Rectal smooth muscle tissue (tissue), 1 donor: Measurements from ENCODE around the gene SLC6A19.

ENCODE experiments used
- H3K27ac ChIP-seq: one replicate; pipeline ENCODE4 v1.7.0; 2013; ENCODE audit warnings: low read depth, low read length, inconsistent platforms
- H3K27me3 ChIP-seq: one replicate; pipeline ENCODE4 v1.7.0; 2013; ENCODE audit warnings: low read length; ENCODE audit not compliant: control insufficient read depth, insufficient read depth
- H3K36me3 ChIP-seq: one replicate; pipeline ENCODE4 v1.7.0; 2013; ENCODE audit warnings: low read length; ENCODE audit not compliant: control insufficient read depth, insufficient read depth
- H3K4me1 ChIP-seq: one replicate; pipeline ENCODE4 v1.7.0; 2013; ENCODE audit warnings: low read length; ENCODE audit not compliant: control insufficient read depth, insufficient read depth
- H3K4me3 ChIP-seq: one replicate; pipeline ENCODE4 v1.7.0; 2013; ENCODE audit warnings: low read length
- H3K9ac ChIP-seq: one replicate; pipeline ENCODE4 v1.7.0; 2013; ENCODE audit warnings: low read length

SLC6A19 gene

DNA sequence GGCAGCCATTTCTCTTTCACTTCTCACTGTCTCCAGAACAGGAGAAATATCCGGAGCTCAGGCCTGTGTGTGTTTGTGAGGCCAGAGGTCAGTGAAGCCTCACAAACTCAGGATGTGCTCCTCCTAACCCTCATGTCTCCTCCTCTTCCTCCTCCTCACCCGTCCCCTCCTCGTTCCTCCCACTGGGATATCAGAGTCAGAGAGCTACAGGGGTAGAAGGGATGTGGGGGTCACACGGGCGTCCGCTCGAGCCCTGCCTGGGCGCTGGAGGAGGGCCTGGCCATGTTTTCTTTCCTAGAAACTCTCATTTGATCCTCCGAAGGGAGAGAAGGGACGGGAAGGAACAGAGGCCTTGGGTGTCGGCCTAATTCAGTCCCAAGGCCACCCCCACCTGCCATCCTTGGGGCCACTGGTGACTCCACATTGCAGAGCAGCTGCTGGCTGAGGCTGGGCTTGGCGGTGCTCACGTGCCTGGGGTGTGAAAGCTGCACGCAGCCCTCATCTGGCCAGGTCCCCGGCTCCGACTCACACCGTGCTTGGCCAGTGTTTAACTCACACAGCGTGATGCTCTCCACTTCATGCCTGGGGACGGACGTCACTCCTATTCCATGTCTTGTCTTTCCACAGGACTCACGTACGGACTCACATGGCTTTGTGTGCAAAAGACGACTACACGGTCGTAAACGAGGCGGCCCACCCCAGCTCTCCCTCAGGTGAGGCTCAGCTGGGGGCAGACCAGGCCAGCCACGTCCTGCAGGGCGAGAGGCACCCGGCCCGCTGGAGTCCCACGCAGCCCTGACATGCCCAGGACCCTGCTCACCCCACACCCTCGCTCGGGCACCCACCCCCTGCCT lies 22.6 kb upstream of the SLC6A19 start:
- Histone ChIP-seq H3K4me3 (no peak overlapping the region), H3K27ac (no peak overlapping the region), H3K4me1 (no peaks in the 10 kb centered on the region), H3K9ac (no peak overlapping the region), H3K27me3 (no peaks in the 10 kb centered on the region), H3K36me3 (no peaks in the 10 kb centered on the region)

DNA sequence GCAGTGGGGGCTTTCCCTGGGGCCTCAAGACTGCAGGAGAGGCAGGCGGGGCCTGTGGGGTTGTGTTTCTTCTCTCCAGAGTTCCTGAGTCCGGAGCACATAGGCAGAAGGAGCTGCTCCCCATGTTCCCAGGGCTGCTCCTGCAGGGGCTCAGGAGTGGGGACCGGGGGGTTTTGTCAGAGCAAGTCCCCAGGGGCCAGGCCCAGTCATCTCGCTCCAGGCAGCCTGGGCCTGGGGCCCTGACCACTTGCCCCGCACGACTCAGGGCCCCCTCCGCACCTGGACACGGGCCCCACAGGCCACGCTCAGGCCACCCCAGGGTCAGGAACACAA lies 22.0 kb upstream of the SLC6A19 start:
- H3K9ac ChIP-seq, result no peak overlapping the region
- H3K36me3 ChIP-seq, result no peaks in the 10 kb centered on the region
- no peak overlapping the region for H3K4me3 ChIP-seq
- H3K27me3 ChIP-seq, result no peaks in the 10 kb centered on the region
- no peak overlapping the region for H3K27ac ChIP-seq
- no peaks in the 10 kb centered on the region for H3K4me1 ChIP-seq

DNA sequence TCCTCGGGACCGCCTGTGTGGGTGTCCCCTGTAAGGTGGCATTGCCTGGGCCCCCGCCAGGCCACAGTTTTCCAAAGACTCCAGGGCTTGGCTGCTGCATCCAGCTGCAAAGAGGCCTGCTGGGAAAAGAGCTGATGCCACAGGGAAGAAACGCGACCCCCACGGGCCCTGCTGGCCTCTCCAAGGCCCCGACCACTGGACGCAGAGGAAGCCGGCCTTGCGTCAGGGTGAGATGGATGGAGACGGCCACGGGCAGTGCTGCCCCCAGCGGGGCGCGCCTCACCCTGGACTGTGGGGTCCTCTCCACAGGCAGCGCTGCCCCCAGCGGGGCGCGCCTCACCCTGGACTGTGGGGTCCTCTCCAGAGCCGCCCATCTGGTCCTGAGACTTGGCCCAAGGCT lies 21.3 kb upstream of the SLC6A19 start:
- Histone ChIP-seq H3K4me3 (no peak overlapping the region), H3K27me3 (no peaks in the 10 kb centered on the region), H3K36me3 (no peaks in the 10 kb centered on the region), H3K9ac (no peak overlapping the region), H3K4me1 (no peaks in the 10 kb centered on the region), H3K27ac (no peak overlapping the region)

DNA sequence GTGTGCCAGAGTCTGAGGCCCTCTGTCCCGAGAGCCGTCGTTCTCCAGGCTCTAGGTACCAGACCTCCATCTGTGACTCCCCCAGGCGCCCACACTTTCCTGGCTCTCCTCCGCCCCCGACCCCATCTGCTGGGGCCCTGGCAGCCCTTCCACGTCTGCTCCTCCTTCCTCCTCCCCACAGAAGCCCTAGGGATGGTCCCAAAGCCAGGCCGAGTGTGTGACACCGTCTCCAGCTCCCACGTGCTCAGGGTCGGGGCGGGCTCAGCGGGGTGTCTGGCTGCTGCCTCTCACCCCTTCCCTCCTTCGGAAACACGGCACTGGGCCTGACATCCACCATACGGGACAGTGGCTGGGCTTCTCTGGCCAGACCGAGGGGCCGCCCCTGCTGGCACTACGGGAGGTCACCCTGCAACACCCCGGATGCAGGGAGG lies 20.5 kb upstream of the SLC6A19 start:
- Histone ChIP-seq H3K36me3 (no peaks in the 10 kb centered on the region), H3K4me3 (no peak overlapping the region), H3K4me1 (no peaks in the 10 kb centered on the region), H3K9ac (no peak overlapping the region), H3K27ac (no peak overlapping the region), H3K27me3 (peaks cover under 1% of the 10 kb centered on the region)

DNA sequence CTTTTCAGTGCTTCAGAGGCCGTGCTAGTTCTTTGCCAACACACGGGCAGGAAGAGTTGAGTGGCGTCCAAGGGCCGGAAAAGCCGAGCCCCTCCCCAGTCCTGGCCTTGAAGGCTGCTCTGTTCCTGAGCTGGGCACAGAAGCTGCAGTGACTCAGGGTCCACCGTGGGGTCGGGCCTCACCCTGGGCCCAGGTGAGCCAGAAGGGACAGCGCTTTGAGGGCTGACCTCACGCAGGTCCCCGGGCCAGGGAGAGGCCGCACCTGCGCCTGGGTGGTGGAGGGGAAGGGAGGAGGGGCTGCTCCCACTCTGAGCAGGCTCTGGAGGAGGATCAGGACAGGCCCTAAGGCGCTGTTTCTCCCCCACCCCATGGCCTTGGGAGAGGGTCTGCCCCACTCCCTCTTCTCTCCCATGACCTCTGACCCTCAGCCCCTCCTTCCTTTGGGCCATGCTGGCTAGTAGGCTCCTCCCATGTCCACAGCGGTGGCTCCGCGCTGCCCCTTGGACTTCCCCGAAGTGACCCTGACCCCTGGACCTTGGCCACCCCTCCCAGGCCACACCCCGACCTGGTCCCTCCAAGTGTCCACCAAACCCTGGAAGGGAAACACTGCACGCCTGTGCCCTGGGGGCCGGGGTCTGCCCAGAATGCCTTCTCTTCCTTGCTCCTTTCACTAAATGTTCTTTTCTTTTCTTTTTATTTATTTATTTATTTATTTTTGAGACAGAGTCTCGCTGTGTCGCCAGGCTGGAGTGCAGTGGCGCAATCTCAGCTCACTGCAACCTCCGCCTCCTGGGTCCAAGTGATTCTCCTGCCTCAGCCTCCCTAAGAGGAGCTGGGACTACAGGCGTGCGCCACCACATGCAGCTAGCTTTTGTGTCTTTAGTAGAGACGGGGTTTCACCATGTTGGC lies 19.7 kb upstream of the SLC6A19 start:
- no peak overlapping the region for H3K9ac ChIP-seq
- H3K27ac ChIP-seq, result no peak overlapping the region
- H3K36me3 ChIP-seq, result no peaks in the 10 kb centered on the region
- H3K27me3 ChIP-seq, result peaks cover 6% of the 10 kb centered on the region
- no peaks in the 10 kb centered on the region for H3K4me1 ChIP-seq
- H3K4me3 ChIP-seq, result no peak overlapping the region

DNA sequence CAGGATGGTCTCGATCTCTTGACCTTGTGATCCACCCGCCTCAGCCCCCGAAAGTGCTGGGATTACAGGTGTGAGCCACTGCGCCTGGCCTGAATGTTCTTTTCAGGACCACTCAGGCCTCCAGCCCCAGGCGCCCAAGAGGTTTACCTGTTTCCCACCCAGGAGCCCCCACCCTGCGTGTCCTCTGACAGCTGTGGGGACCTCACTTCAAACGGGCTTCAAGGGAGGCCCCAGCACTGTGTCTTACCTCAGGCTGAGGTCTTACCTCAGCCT lies 19.1 kb upstream of the SLC6A19 start:
- no peak overlapping the region for H3K27ac ChIP-seq
- no peaks in the 10 kb centered on the region for H3K36me3 ChIP-seq
- H3K4me3 ChIP-seq, result no peak overlapping the region
- H3K9ac ChIP-seq, result no peak overlapping the region
- H3K27me3 ChIP-seq, result peaks cover 6% of the 10 kb centered on the region
- H3K4me1 ChIP-seq, result no peaks in the 10 kb centered on the region

DNA sequence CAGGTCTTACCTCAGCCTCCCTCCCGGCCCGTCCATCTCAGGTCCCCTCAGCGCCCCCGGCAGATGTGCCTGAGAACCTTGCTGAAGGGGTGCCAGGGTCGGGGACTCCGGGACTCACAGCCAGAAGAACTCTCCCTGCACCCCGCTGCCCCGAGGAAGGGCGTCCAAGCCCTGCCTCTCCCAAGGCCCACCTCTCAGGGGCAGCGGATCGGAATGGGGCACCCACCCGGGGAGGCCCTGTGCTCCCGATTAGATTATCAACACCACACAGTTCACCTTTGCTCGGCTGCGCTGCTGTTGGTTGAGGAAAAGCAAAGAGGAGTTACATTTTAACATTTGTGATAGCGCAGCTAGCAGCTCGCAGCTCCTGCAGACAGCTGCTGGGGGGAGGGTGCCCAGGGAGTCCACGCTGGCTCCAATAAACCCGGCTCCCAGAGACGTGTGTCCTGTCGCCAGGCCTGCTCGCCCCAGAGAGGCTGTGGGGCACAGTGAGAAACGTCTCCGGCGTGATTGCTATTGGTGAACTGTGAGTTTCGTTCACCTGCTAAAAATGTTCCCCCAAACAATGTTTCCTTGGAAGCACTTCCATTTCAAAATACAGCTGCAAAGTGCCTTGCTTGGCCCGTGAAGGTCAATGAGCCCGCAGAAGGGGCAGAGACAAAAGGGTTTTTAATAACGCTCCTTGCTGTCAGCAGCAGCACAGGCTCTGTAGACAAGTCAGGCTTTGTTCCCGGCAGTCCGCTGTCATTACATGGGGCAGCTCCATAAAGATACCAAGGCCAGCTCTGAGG lies 18.6 kb upstream of the SLC6A19 start:
- peaks cover 6% of the 10 kb centered on the region for H3K27me3 ChIP-seq
- no peak overlapping the region for H3K4me3 ChIP-seq
- H3K4me1 ChIP-seq, result no peaks in the 10 kb centered on the region
- no peak overlapping the region for H3K9ac ChIP-seq
- no peak overlapping the region for H3K27ac ChIP-seq
- H3K36me3 ChIP-seq, result no peaks in the 10 kb centered on the region

DNA sequence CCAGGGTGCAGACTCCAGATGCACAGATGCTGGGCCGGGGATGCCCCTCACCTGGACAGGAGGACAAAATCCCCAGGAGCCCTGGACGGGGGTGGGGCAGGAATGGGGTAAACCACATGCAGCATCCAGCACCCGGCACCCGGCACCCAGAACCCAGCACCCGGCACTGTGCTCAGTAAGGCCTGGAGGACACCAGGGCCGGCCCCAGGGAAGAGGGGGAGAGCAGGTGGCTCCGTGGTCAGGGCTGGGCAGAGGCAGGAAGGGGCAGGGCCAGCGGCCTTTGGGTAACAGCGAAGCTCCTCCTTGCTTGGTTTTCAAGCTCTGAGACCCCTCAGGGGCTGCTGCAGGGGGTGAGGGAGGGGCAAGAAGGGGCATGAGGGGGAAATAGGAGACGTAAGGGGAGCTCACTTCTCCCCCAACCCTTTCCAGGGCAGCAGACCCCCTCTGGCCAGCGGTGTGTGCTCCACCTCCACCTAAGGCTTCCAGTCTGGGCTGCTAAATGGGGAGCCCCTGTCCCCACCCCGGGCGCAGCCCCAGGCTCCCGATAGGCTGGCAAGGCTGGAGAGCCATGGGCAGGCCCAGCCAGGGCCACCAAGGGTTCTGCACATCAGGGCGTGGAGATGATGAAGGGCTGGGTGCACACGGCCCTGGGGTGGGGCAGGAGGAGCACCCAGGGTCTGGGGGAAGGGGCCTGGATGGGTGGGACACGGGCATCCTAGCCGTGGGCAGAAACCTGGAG lies 17.8 kb upstream of the SLC6A19 start:
- Histone ChIP-seq H3K27ac (no peak overlapping the region), H3K9ac (no peak overlapping the region), H3K4me3 (no peak overlapping the region), H3K4me1 (no peaks in the 10 kb centered on the region), H3K36me3 (no peaks in the 10 kb centered on the region), H3K27me3 (peaks cover 6% of the 10 kb centered on the region)

DNA sequence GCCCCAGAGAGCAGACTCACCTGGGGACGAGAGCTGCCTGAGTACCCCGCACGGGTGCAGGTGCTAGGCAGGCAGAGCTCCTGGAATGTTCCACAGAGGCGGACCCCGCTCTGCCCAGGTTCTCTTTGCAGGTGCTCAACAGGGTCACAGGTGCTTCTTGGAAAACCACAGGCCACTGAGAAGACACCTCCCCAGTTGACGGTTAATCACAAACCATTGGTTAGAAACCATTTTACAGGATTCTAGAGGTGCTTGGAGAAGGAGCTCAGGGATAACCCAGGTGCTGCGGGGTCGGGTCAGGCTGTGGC lies 17.3 kb upstream of the SLC6A19 start:
- Histone ChIP-seq H3K4me3 (no peak overlapping the region), H3K27ac (no peak overlapping the region), H3K27me3 (peaks cover 6% of the 10 kb centered on the region), H3K9ac (no peak overlapping the region), H3K4me1 (no peaks in the 10 kb centered on the region), H3K36me3 (no peaks in the 10 kb centered on the region)

DNA sequence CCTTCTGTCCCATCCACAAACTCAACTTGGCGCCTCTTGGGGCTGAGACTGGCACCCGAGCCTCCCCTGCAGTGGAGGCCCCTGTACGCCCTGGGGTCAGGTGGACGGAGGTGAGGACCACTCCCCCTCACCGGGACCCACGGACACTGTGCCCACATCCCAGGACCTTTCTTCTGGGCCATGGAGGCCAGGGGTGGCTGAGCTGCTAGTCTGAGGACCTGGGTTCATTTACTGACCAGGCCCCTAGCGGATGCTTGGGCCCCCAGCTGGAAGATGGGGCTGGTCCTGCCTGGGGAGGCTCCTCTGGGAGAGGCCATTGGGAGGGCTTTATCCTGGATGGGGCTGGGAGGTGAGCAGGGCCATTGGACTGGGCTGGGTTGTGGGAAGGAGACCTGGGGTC lies 16.9 kb upstream of the SLC6A19 start:
- Histone ChIP-seq H3K9ac (no peak overlapping the region), H3K4me3 (no peak overlapping the region), H3K27me3 (peaks cover 6% of the 10 kb centered on the region), H3K4me1 (no peaks in the 10 kb centered on the region), H3K27ac (no peak overlapping the region), H3K36me3 (no peaks in the 10 kb centered on the region)

DNA sequence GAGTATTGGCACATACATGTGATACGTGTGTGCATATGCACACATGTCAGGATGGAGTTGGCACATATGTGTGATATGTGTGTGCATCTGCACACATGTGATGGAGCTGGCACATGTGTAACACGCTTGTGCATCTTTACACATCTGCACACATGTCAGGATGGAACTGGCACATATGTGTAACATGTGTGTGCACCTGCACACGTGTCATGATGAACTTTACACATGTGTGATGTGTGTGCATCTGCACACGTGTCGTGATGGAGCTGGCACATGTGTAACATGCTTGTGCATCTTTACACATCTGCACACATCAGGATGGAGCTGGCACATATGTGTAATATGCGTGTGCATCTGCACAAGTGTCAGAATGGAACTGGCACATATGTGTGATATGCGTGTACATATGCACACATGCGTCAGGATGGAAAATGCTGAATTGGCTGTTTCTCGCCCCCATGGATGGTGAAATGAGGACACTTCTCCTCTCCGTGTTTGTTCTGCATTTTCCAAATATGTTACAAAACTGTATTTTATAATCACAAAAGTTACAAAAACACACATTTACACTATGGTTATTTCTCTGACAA lies 16.3 kb upstream of the SLC6A19 start:
- H3K4me3 ChIP-seq, result no peak overlapping the region
- H3K9ac ChIP-seq, result no peak overlapping the region
- no peaks in the 10 kb centered on the region for H3K36me3 ChIP-seq
- peaks cover 7% of the 10 kb centered on the region for H3K27me3 ChIP-seq
- H3K27ac ChIP-seq, result no peak overlapping the region
- H3K4me1 ChIP-seq, result no peaks in the 10 kb centered on the region
